SK-N-SH treated with all-trans-retinoic acid at 6 μM for 48 hours (cell line): ENCODE results near the gene LYRM1.

ENCODE experiments used
- ATAC-seq: fragments of 200-7000 bp; cut with Tn5 transposase; 3 replicates; pipeline ENCODE4 v1.9.1; 2020; ENCODE audit warnings: mild to moderate bottlenecking, moderate library complexity
- ARNTL ChIP-seq: fragments of 450-650 bp; formaldehyde crosslinking; IDR thresholded peaks from 2 replicates; pipeline ENCODE4 v1.5.0; 2020; ENCODE audit warnings: low read depth, mild to moderate bottlenecking, moderate library complexity, borderline replicate concordance
- BACH2 ChIP-seq: fragments of 250-450 bp; sonication (Bioruptor Pico); IDR thresholded peaks from 2 replicates; pipeline ENCODE4 v1.9.0; 2021; ENCODE audit warnings: mild to moderate bottlenecking, borderline replicate concordance
- CSDC2 ChIP-seq: fragments of 250-450 bp; sonication (Bioruptor Pico); IDR thresholded peaks from 2 replicates; pipeline ENCODE4 v1.5.0; 2020; ENCODE audit warnings: mild to moderate bottlenecking, moderate library complexity
- CSRNP3 ChIP-seq: fragments of 250-450 bp; sonication (Bioruptor Pico); IDR thresholded peaks from 2 replicates; pipeline ENCODE4 v1.5.1; 2021; ENCODE audit warnings: mild to moderate bottlenecking, moderate library complexity
- ESRRG ChIP-seq: fragments of 250-450 bp; sonication (Bioruptor Pico); IDR thresholded peaks from 2 replicates; pipeline ENCODE4 v1.6.1; 2021; ENCODE audit warnings: mild to moderate bottlenecking
- GLIS3 ChIP-seq: fragments of 250-450 bp; sonication (Bioruptor Pico); IDR thresholded peaks from 2 replicates; pipeline ENCODE4 v1.5.0; 2020; ENCODE audit warnings: mild to moderate bottlenecking, moderate library complexity
- ISL1 ChIP-seq: fragments of 250-450 bp; sonication (Bioruptor Pico); IDR thresholded peaks from 2 replicates; pipeline ENCODE4 v2.1.2; 2022; ENCODE audit warnings: mild to moderate bottlenecking, moderate library complexity
- OSR1 ChIP-seq: fragments of 250-450 bp; sonication (Bioruptor Pico); IDR thresholded peaks from 2 replicates; pipeline ENCODE4 v1.8.0; 2022; ENCODE audit warnings: moderate library complexity, mild to moderate bottlenecking, inconsistent platforms
- PATZ1 ChIP-seq: fragments of 250-450 bp; sonication (Bioruptor Pico); IDR thresholded peaks from 2 replicates; pipeline ENCODE4 v1.8.0; 2020; ENCODE audit warnings: mild to moderate bottlenecking, moderate library complexity, borderline replicate concordance
- POU6F1 ChIP-seq: fragments of 250-450 bp; sonication (Bioruptor Pico); IDR thresholded peaks from 2 replicates; pipeline ENCODE4 v1.8.0; 2021; ENCODE audit warnings: low read depth, mild to moderate bottlenecking, moderate library complexity, borderline replicate concordance
- PPARA ChIP-seq: fragments of 250-450 bp; sonication (Bioruptor Pico); IDR thresholded peaks from 2 replicates; pipeline ENCODE4 v1.5.0; 2020; ENCODE audit warnings: mild to moderate bottlenecking, borderline replicate concordance
- SNAI2 ChIP-seq: fragments of 250-450 bp; sonication (Bioruptor Pico); IDR thresholded peaks from 2 replicates; pipeline ENCODE4 v1.5.0; 2020; ENCODE audit warnings: mild to moderate bottlenecking, moderate library complexity
- TOX ChIP-seq: fragments of 250-450 bp; sonication (Bioruptor Pico); IDR thresholded peaks from 2 replicates; pipeline ENCODE4 v1.8.0; 2021; ENCODE audit warnings: mild to moderate bottlenecking, moderate library complexity, borderline replicate concordance
- TSHZ2 ChIP-seq: fragments of 250-450 bp; sonication (Bioruptor Pico); IDR thresholded peaks from 2 replicates; pipeline ENCODE4 v1.5.0; 2020; ENCODE audit warnings: mild to moderate bottlenecking, moderate library complexity
- ZC3H10 ChIP-seq: fragments of 250-450 bp; sonication (Bioruptor Pico); IDR thresholded peaks from 2 replicates; pipeline ENCODE4 v1.5.1; 2021; ENCODE audit warnings: mild to moderate bottlenecking, moderate library complexity
- ZFP3 ChIP-seq: fragments of 250-450 bp; sonication (Bioruptor Pico); IDR thresholded peaks from 2 replicates; pipeline ENCODE4 v1.5.0; 2020; ENCODE audit warnings: mild to moderate bottlenecking, moderate library complexity
- ZFP30 ChIP-seq: fragments of 450-650 bp; formaldehyde crosslinking; IDR thresholded peaks from 2 replicates; pipeline ENCODE4 v1.5.0; 2022; ENCODE audit warnings: mild to moderate bottlenecking, moderate library complexity
- ZNF565 ChIP-seq: fragments of 450-650 bp; formaldehyde crosslinking; conservative IDR thresholded peaks from 2 replicates; pipeline ENCODE4 v1.5.0; 2020; ENCODE audit warnings: low read depth, mild to moderate bottlenecking, moderate library complexity
- ZNF70 ChIP-seq: fragments of 450-650 bp; formaldehyde crosslinking; IDR thresholded peaks from 2 replicates; pipeline ENCODE4 v1.5.0; 2020; ENCODE audit warnings: mild to moderate bottlenecking, moderate library complexity
- ZNF8 ChIP-seq: fragments of 450-650 bp; formaldehyde crosslinking; IDR thresholded peaks from 2 replicates; pipeline ENCODE4 v1.5.0; 2020; ENCODE audit warnings: mild to moderate bottlenecking, moderate library complexity

LYRM1 gene

GRCh38 chr16:20904507-20905081 is 4.0 kb downstream of the LYRM1 start:
- no peak for ATAC-seq
- TF ChIP-seq ZFP30 (CRISPR knock-in tag) (no peak), ZNF8 (CRISPR knock-in tag) (no peak), ZNF565 (CRISPR knock-in tag) (no peak), ZC3H10 (CRISPR knock-in tag) (no peak), SNAI2 (CRISPR knock-in tag) (no peak), OSR1 (no peak), ZNF70 (CRISPR knock-in tag) (no peak), GLIS3 (CRISPR knock-in tag) (no peak), ISL1 (no peak), ESRRG (CRISPR knock-in tag) (no peak), TSHZ2 (no peak), ZFP3 (CRISPR knock-in tag) (no peak), CSRNP3 (no peak), ARNTL (CRISPR knock-in tag) (no peak), PATZ1 (CRISPR knock-in tag) (no peak), BACH2 (CRISPR knock-in tag) (no peak)

GRCh38 chr16:20905576-20905975 is 5.0 kb downstream of the LYRM1 start:
- no peak for ATAC-seq
- no peak for TF ChIP-seq TSHZ2
- TF ChIP-seq TOX (CRISPR knock-in tag): no peak
- no peak for TF ChIP-seq PPARA (CRISPR knock-in tag)
- no peak for TF ChIP-seq ESRRG (CRISPR knock-in tag)
- no peak for TF ChIP-seq ZNF70 (CRISPR knock-in tag)
- no peak for TF ChIP-seq ISL1
- TF ChIP-seq BACH2 (CRISPR knock-in tag): no peak
- no peak for TF ChIP-seq CSRNP3
- TF ChIP-seq POU6F1: no peak
- no peak for TF ChIP-seq ZFP3 (CRISPR knock-in tag)
- no peak for TF ChIP-seq ZC3H10 (CRISPR knock-in tag)
- no peak for TF ChIP-seq ZNF565 (CRISPR knock-in tag)
- TF ChIP-seq CSDC2: no peak
- no peak for TF ChIP-seq ZFP30 (CRISPR knock-in tag)
- no peak for TF ChIP-seq GLIS3 (CRISPR knock-in tag)
- no peak for TF ChIP-seq ARNTL (CRISPR knock-in tag)
- TF ChIP-seq, all 23 proteins: peak for 0
